ENCODE measurements around the gene MAP3K1. TPM values are rescaled to one million over a fixed set of nuclear protein-coding genes. Genes with fewer than 3 reads are reported as not detected.

Gene MAP3K1
- total and polyA plus RNA-seq, 9 of the 15 experiments (the other 6 are each of a cell fraction or from before 2014, with no cell fraction given) = 3.9 to 13.9 (median 7.5) TPM

GRCh38 chr5:56917534-56917933 lies 102.2 kb downstream of the MAP3K1 start:
- WGBS (ENCODE audit: insufficient coverage, low coverage, missing lambda C conversion rate) = 37% methylated on average over 2 of the region's 2 CpGs
- BruUV-seq (replicated peaks) = no TSS peak
- Histone ChIP-seq H3K9ac (ENCODE audit: insufficient read depth in 1 of 2, low read depth in 2 of 2, low read length in 2 of 2) (no peak overlapping the region), H3K27me3 (ENCODE audit: control insufficient read depth in 2 of 2, insufficient read depth in 2 of 2, low read length in 2 of 2) (no peaks in the 10 kb centered on the region), H2AFZ (ENCODE audit: low read depth, low read length) (no peak overlapping the region), H3K4me2 (ENCODE audit: insufficient read depth, low read length) (no peak overlapping the region), H3K9me3 (replicated peaks; ENCODE audit: control insufficient read depth, insufficient read depth, low read depth, low read length) (no peaks in the 10 kb centered on the region), H3K9me1 (ENCODE audit: control insufficient read depth, insufficient read depth, low read length) (no peaks in the 10 kb centered on the region), H3K79me2 (ENCODE audit: control insufficient read depth, insufficient read depth, low read length) (no peaks in the 10 kb centered on the region), H3K4me1 (replicated peaks in 1 of 2; ENCODE audit: control insufficient read depth in 2 of 2, insufficient read depth in 2 of 2, low read length in 2 of 2) (no peaks in the 10 kb centered on the region), H3K27ac (ENCODE audit: extremely low read depth, low read depth, low read length) (no peak overlapping the region), H3K4me3 (no peak overlapping the region), H3K36me3 (ENCODE audit: control insufficient read depth, insufficient read depth, low read length) (peaks cover 31% of the 10 kb centered on the region), H4K20me1 (replicated peaks; ENCODE audit: control insufficient read depth, insufficient read depth, low read length) (no peaks in the 10 kb centered on the region)
- in situ Hi-C loops (cut with MboI) = no loop called here
- FAIRE-seq (no peak), ATAC-seq (peak; percentile 70), DNase-seq (ENCODE audit: extremely low read depth in 1 of 4, low spot score in 3 of 4) (no peak)
- TF ChIP-seq ELF2 (CRISPR knock-in tag; IDR thresholded peaks at IDR 0.05) (no peak), PBX2 (CRISPR knock-in tag; IDR thresholded peaks at IDR 0.05; ENCODE audit: low read depth) (no peak), PBX2 (tag; conservative IDR thresholded peaks at IDR 0.05; ENCODE audit: low read depth) (no peak), BRF1 (IDR thresholded peaks at IDR 0.05; ENCODE audit: borderline replicate concordance, extremely low read depth, insufficient read length) (no peak), PYGO2 (tag; IDR thresholded peaks at IDR 0.05) (no peak), JUNB (CRISPR knock-in tag; conservative IDR thresholded peaks at IDR 0.05) (no peak), SMARCA4 (IDR thresholded peaks at IDR 0.05) (no peak), BRCA1 (IDR thresholded peaks at IDR 0.05) (no peak), BRCA1 (CRISPR knock-in tag; IDR thresholded peaks at IDR 0.05) (no peak), RBM25 (IDR thresholded peaks at IDR 0.05; ENCODE audit: low read depth, low read length, severe bottlenecking) (no peak), EP400 (IDR thresholded peaks at IDR 0.05) (no peak), PHF21A (IDR thresholded peaks at IDR 0.05; ENCODE audit: borderline replicate concordance, low read depth) (no peak), NR3C1 (CRISPR knock-in tag; IDR thresholded peaks at IDR 0.05) (no peak)
- TF ChIP-seq, protein P1, sequence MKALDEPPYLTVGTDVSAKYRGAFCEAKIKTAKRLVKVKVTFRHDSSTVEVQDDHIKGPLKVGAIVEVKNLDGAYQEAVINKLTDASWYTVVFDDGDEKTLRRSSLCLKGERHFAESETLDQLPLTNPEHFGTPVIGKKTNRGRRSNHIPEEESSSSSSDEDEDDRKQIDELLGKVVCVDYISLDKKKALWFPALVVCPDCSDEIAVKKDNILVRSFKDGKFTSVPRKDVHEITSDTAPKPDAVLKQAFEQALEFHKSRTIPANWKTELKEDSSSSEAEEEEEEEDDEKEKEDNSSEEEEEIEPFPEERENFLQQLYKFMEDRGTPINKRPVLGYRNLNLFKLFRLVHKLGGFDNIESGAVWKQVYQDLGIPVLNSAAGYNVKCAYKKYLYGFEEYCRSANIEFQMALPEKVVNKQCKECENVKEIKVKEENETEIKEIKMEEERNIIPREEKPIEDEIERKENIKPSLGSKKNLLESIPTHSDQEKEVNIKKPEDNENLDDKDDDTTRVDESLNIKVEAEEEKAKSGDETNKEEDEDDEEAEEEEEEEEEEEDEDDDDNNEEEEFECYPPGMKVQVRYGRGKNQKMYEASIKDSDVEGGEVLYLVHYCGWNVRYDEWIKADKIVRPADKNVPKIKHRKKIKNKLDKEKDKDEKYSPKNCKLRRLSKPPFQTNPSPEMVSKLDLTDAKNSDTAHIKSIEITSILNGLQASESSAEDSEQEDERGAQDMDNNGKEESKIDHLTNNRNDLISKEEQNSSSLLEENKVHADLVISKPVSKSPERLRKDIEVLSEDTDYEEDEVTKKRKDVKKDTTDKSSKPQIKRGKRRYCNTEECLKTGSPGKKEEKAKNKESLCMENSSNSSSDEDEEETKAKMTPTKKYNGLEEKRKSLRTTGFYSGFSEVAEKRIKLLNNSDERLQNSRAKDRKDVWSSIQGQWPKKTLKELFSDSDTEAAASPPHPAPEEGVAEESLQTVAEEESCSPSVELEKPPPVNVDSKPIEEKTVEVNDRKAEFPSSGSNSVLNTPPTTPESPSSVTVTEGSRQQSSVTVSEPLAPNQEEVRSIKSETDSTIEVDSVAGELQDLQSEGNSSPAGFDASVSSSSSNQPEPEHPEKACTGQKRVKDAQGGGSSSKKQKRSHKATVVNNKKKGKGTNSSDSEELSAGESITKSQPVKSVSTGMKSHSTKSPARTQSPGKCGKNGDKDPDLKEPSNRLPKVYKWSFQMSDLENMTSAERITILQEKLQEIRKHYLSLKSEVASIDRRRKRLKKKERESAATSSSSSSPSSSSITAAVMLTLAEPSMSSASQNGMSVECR (CRISPR knock-in tag; IDR thresholded peaks at IDR 0.05) = no peak
- CTCF ChIA-PET (ENCODE audit: low intra/inter-chr PET ratio) = no interaction called here
- intact Hi-C loops (cut with micrococcal nuclease) = no loop called here
- POLR2A ChIA-PET = interaction anchor here (0.7 to 1.8 kb wide), 4 partner anchors 10 to 353 kb away, joined by 3 to 6 read pairs (median 4); no protein-coding TSS in a partner anchor
